HG03571 (cell line): ENCODE measurements around the gene PPM1E.
"Not testable (repeated sequence)": the region's sequence is repeated elsewhere in the genome, so short reads cannot be mapped to it uniquely, and the experiment has no call there.

Experiments
- ATAC-seq: cut with Tn5 transposase; IDR thresholded peaks from one replicate; pipeline ENCODE4 v1.9.1; 2021; ENCODE audit not compliant: unreplicated experiment

PPM1E gene

GRCh38 chr17:58778482-58778881 is 22.8 kb downstream of the PPM1E start:
- not testable (repeated sequence) for ATAC-seq

- ATAC-seq = no peak
Measured at GRCh38 chr17:58779446-58779845, 23.8 kb downstream of the PPM1E start.

- ATAC-seq = no peak
Measured at GRCh38 chr17:58783380-58783779, 27.7 kb downstream of the PPM1E start.

- ATAC-seq = no peak
Measured at GRCh38 chr17:58785097-58785496, 29.4 kb downstream of the PPM1E start.

- ATAC-seq = no peak
Measured at GRCh38 chr17:58786586-58787295, 31.1 kb downstream of the PPM1E start.

GRCh38 chr17:58788199-58788598 is 32.5 kb downstream of the PPM1E start:
- ATAC-seq = no peak

GRCh38 chr17:58789160-58789559 is 33.5 kb downstream of the PPM1E start:
- no peak for ATAC-seq

GRCh38 chr17:58789831-58790230 is 34.2 kb downstream of the PPM1E start:
- no peak for ATAC-seq

GRCh38 chr17:58794508-58794907 is 38.9 kb downstream of the PPM1E start:
- not testable (repeated sequence) for ATAC-seq

- ATAC-seq = no peak
Measured at GRCh38 chr17:58802188-58802587, 46.5 kb downstream of the PPM1E start.

GRCh38 chr17:58806046-58806445 is 50.4 kb downstream of the PPM1E start:
- ATAC-seq = no peak

- ATAC-seq = no peak
Measured at GRCh38 chr17:58808609-58809563, 53.2 kb downstream of the PPM1E start.

GRCh38 chr17:58809564-58809936 is 53.9 kb downstream of the PPM1E start:
- no peak for ATAC-seq

GRCh38 chr17:58811290-58811689 is 55.6 kb downstream of the PPM1E start:
- ATAC-seq = no peak

GRCh38 chr17:58813712-58814111 is 58.1 kb downstream of the PPM1E start:
- ATAC-seq = no peak

- no peak for ATAC-seq
Measured at GRCh38 chr17:58818654-58819053, 63.0 kb downstream of the PPM1E start.

- no peak for ATAC-seq
Measured at GRCh38 chr17:58822148-58823050, 66.7 kb downstream of the PPM1E start.

- ATAC-seq = no peak
Measured at GRCh38 chr17:58823051-58823525, 67.4 kb downstream of the PPM1E start.

GRCh38 chr17:58829172-58829637 is 73.6 kb downstream of the PPM1E start:
- ATAC-seq = no peak

GRCh38 chr17:58831780-58832179 is 76.1 kb downstream of the PPM1E start:
- no peak for ATAC-seq

GRCh38 chr17:58832514-58832913 is 76.9 kb downstream of the PPM1E start:
- ATAC-seq = no peak
